Erythroblast (primary cell): ENCODE data around the gene LRP1B.

Source experiments
- GATA1 ChIP-seq: IDR thresholded peaks from 2 replicates; pipeline ENCODE4 v1.6.1; 2011; ENCODE audit warnings: low read depth, mild to moderate bottlenecking, control low read depth, low read length, moderate library complexity
- POLR2A ChIP-seq: IDR thresholded peaks from 2 replicates; pipeline ENCODE4 v1.6.1; 2011; ENCODE audit warnings: mild to moderate bottlenecking, low read length

GRCh38 chr2:141438536-141438935 lies 692.3 kb downstream of the LRP1B start:
- TF ChIP-seq POLR2A (no peak), GATA1 (no peak)
